ENCODE results near the gene HDAC4. TPM values are rescaled to one million over a fixed set of nuclear protein-coding genes. Genes with fewer than 3 reads are reported as not detected.

Gene HDAC4
- total RNA-seq, 1 experiment from 2014 or later, result 44.4 TPM

- Mint-ChIP-seq H3K4me3 (no peak overlapping the region), H3K4me1 (no peaks in the 10 kb centered on the region), H3K9me3 (no peaks in the 10 kb centered on the region; the same call in 1 of the 2 replicates), H3K36me3 (no peaks in the 10 kb centered on the region), H3K27ac (no peak overlapping the region), H3K27me3 (ENCODE audit: low read depth) (no peaks in the 10 kb centered on the region; the same call in 1 of the 2 replicates)
- ATAC-seq, result no peak
- ChIA-PET POLR2A (no interaction called here), CTCF (interaction anchor here (0.7 kb wide), 1 partner anchor 52 kb away, joined by 4 read pairs; no protein-coding TSS in a partner anchor)
- TF ChIP-seq IRF1 (CRISPR knock-in tag; IDR thresholded peaks at IDR 0.05) (no peak), HMGA2 (CRISPR knock-in tag; IDR thresholded peaks at IDR 0.05) (no peak), CREB1 (CRISPR knock-in tag; IDR thresholded peaks at IDR 0.05) (no peak), ATF1 (CRISPR knock-in tag; IDR thresholded peaks at IDR 0.05) (no peak), ZNF281 (CRISPR knock-in tag; IDR thresholded peaks at IDR 0.05) (no peak), GABPB1 (CRISPR knock-in tag; IDR thresholded peaks at IDR 0.05) (no peak), ELF4 (CRISPR knock-in tag; IDR thresholded peaks at IDR 0.05; ENCODE audit: low read depth) (no peak), RELA (CRISPR knock-in tag; IDR thresholded peaks at IDR 0.05; ENCODE audit: borderline replicate concordance) (no peak), STAT6 (CRISPR knock-in tag; conservative IDR thresholded peaks at IDR 0.05; ENCODE audit: low read depth) (no peak), JAZF1 (CRISPR knock-in tag; IDR thresholded peaks at IDR 0.05) (no peak), IRF2 (CRISPR knock-in tag; IDR thresholded peaks at IDR 0.05; ENCODE audit: borderline replicate concordance, low read depth) (no peak), ZNF423 (CRISPR knock-in tag; IDR thresholded peaks at IDR 0.05) (no peak), AR (CRISPR knock-in tag; IDR thresholded peaks at IDR 0.05) (no peak), MAX (CRISPR knock-in tag; IDR thresholded peaks at IDR 0.05) (no peak), ZNF219 (CRISPR knock-in tag; IDR thresholded peaks at IDR 0.05; ENCODE audit: borderline replicate concordance) (no peak), PRRX2 (CRISPR knock-in tag; IDR thresholded peaks at IDR 0.05) (no peak), NR3C1 (CRISPR knock-in tag; conservative IDR thresholded peaks at IDR 0.05; ENCODE audit: low read depth) (no peak), ZNF416 (CRISPR knock-in tag; IDR thresholded peaks at IDR 0.05) (no peak)
- DNase-seq (ENCODE audit: low spot score), result no peak
Measured at GRCh38 chr2:239423551-239423950, 22.7 kb upstream of the HDAC4 start.

GRCh38 chr2:239421851-239422250 lies 21.0 kb upstream of the HDAC4 start:
- H3K4me3 Mint-ChIP-seq, result no peak overlapping the region
- H3K27me3 Mint-ChIP-seq (ENCODE audit: low read depth), result no peaks in the 10 kb centered on the region
- no peaks in the 10 kb centered on the region for H3K36me3 Mint-ChIP-seq
- no peaks in the 10 kb centered on the region; the same call in 1 of the 2 replicates for H3K9me3 Mint-ChIP-seq
- H3K27ac Mint-ChIP-seq, result no peak overlapping the region
- ATAC-seq (no peak), DNase-seq (ENCODE audit: low spot score) (no peak)
- POLR2A ChIA-PET, result no interaction called here
- H3K4me1 Mint-ChIP-seq, result no peaks in the 10 kb centered on the region
- CTCF ChIA-PET, result no interaction called here
- TF ChIP-seq JAZF1 (CRISPR knock-in tag; IDR thresholded peaks at IDR 0.05), result no peak
- no peak for TF ChIP-seq ESRRA (CRISPR knock-in tag; IDR thresholded peaks at IDR 0.05; ENCODE audit: borderline replicate concordance)
- TF ChIP-seq TEAD4 (CRISPR knock-in tag; IDR thresholded peaks at IDR 0.05), result no peak
- no peak for TF ChIP-seq CTCF (IDR thresholded peaks at IDR 0.05)

All from WTC11 (cell line).